ENCODE data around the gene ACP7.

The ACP7 gene

GRCh38 chr19:39125554-39126311 is 41.6 kb downstream of the ACP7 start, which contains the start of gene PAK4:
PAK4 (plus strand) TSS chr19:39125786; CDS start chr19:39169554, 43,768 bp downstream.
- peak; percentile 98 for DNase-seq (ENCODE audit: low read depth)
- peak within 1 kb of the TSS; percentile 86 for H3K4me3 ChIP-seq (replicated peaks; ENCODE audit: low read depth, low read length)
- no peak for TF ChIP-seq CTCF (IDR thresholded peaks at IDR 0.05; ENCODE audit: low read length, missing control alignments)

GRCh38 chr19:39126312-39127187 is 42.4 kb downstream of the ACP7 start:
- peak overlapping the region; percentile 86 for H3K4me3 ChIP-seq (replicated peaks; ENCODE audit: low read depth, low read length)
- DNase-seq (ENCODE audit: low read depth): peak; percentile 31
- no peak for TF ChIP-seq CTCF (IDR thresholded peaks at IDR 0.05; ENCODE audit: low read length, missing control alignments)

- DNase-seq (ENCODE audit: low read depth): no peak
- no peak for TF ChIP-seq CTCF (IDR thresholded peaks at IDR 0.05; ENCODE audit: low read length, missing control alignments)
- no peak overlapping the region for H3K4me3 ChIP-seq (replicated peaks; ENCODE audit: low read depth, low read length)
These were observed 43.8 kb downstream of the ACP7 start for GRCh38 chr19:39127812-39128515.

GRCh38 chr19:39128516-39129079 is 44.4 kb downstream of the ACP7 start:
- H3K4me3 ChIP-seq (replicated peaks; ENCODE audit: low read depth, low read length): no peak overlapping the region
- no peak for DNase-seq (ENCODE audit: low read depth)
- TF ChIP-seq CTCF (IDR thresholded peaks at IDR 0.05; ENCODE audit: low read length, missing control alignments): no peak

GRCh38 chr19:39129116-39129515 is 44.9 kb downstream of the ACP7 start:
- no peak for TF ChIP-seq CTCF (IDR thresholded peaks at IDR 0.05; ENCODE audit: low read length, missing control alignments)
- no peak overlapping the region for H3K4me3 ChIP-seq (replicated peaks; ENCODE audit: low read depth, low read length)
- no peak for DNase-seq (ENCODE audit: low read depth)

All from fibroblast of pulmonary artery (primary cell).